ENCODE data around the gene PCAT6. TPM values are rescaled to one million over a fixed set of nuclear protein-coding genes. Genes with fewer than 3 reads are reported as not detected.

PCAT6 gene
- total RNA-seq, 4 donors from 2014 or later = not detected

- H3K9me3 ChIP-seq = no peaks in the 10 kb centered on the region
- no peaks in the 10 kb centered on the region for H3K4me1 ChIP-seq
- no peak overlapping the region for H3K4me3 ChIP-seq
- WGBS, 2 donors = 77 to 86% methylated on average over 10 of the region's 10 CpGs
- peaks cover 0 to 3% of the 10 kb centered on the region in 2 donors for H3K27me3 ChIP-seq
- no peak overlapping the region for H3K27ac ChIP-seq
- TF ChIP-seq EP300 (IDR thresholded peaks at IDR 0.05) = no peak
- no peak for TF ChIP-seq POLR2A (IDR thresholded peaks at IDR 0.05)
- TF ChIP-seq, protein P1, sequence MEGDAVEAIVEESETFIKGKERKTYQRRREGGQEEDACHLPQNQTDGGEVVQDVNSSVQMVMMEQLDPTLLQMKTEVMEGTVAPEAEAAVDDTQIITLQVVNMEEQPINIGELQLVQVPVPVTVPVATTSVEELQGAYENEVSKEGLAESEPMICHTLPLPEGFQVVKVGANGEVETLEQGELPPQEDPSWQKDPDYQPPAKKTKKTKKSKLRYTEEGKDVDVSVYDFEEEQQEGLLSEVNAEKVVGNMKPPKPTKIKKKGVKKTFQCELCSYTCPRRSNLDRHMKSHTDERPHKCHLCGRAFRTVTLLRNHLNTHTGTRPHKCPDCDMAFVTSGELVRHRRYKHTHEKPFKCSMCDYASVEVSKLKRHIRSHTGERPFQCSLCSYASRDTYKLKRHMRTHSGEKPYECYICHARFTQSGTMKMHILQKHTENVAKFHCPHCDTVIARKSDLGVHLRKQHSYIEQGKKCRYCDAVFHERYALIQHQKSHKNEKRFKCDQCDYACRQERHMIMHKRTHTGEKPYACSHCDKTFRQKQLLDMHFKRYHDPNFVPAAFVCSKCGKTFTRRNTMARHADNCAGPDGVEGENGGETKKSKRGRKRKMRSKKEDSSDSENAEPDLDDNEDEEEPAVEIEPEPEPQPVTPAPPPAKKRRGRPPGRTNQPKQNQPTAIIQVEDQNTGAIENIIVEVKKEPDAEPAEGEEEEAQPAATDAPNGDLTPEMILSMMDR (IDR thresholded peaks at IDR 0.05) = no peak
- DNase-seq (ENCODE audit: low spot score in 2 of 2) = no peak
- no peaks in the 10 kb centered on the region for H3K36me3 ChIP-seq
These were observed 24.2 kb downstream of the PCAT6 start for GRCh38 chr1:202834771-202835547.

DNA sequence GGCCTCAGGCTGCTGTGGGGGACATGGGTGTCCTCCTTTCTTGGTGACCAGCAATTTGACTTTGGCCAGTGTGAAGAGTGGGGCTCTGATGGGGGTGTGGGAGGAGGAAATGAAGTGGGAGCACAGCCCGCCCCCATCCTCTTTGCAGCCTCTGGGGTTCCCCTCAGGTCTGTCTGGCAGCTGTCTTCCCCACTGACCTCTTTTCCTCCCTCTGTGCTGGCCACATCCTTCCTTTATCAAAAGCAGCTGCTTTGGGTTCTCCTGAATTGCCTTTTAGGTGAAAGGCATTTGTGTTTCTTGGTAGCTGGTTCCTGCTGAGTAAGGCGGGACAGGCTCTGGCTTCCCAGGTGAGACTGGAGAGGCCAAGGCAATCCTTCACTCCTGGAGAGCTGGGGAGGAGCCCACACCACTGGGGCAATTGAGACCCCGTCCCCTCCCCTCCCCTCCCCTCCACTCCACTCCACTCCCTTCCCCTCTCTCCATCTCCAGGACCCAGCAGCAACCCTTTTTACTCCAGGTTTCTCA lies 24.9 kb downstream of the PCAT6 start:
- TF ChIP-seq EP300 (IDR thresholded peaks at IDR 0.05) = no peak
- TF ChIP-seq, protein P1 (IDR thresholded peaks at IDR 0.05) = no peak
- no peak for TF ChIP-seq POLR2A (IDR thresholded peaks at IDR 0.05)
- no peak for DNase-seq (ENCODE audit: low spot score in 2 of 2)
- Histone ChIP-seq H3K27me3 (peaks cover 0 to 3% of the 10 kb centered on the region in 2 donors), H3K27ac (no peak overlapping the region), H3K4me3 (no peak overlapping the region), H3K36me3 (no peaks in the 10 kb centered on the region), H3K4me1 (no peaks in the 10 kb centered on the region), H3K9me3 (no peaks in the 10 kb centered on the region)
- 40 to 52% methylated on average over 3 of the region's 3 CpGs for WGBS, 2 donors

DNA sequence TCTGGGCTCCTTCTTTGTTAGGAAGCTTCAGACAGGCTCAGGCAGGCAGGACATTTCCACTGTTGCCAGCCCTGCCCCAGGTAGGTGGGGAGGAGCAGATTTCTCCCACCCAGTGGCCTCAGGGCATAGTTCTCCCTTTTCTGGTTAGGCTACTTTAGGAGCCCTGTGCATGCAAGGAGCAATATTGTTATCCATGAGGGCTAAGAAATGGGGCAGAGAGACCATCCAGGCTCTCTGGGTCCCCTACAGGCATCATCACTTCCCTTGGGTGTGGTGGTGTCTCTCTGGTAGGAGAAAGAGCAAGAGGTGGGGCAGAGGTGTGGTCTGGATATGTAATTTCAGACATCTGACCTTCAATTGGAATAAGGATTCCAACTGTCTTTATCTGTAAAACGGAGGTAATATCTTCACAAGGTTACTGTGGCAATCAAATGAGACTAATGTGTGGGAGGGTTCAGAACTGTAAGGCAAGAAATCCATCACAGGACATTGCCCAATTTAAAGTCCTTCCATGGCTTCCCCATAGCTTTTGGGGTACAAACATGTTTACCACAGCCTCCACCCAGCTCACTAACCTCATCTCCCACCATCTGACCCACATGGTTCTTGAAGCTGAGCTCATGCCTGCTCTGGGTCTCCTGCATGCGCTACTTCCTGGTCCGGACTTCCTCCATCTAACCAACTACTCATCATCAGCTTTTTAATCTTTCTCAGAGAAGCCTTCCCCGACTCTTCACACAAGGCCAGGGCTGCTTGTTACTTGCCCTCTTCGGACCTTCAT lies 26.1 kb downstream of the PCAT6 start:
- Histone ChIP-seq H3K27me3 (peaks cover 0 to 3% of the 10 kb centered on the region in 2 donors), H3K27ac (no peak overlapping the region), H3K36me3 (no peaks in the 10 kb centered on the region), H3K9me3 (no peaks in the 10 kb centered on the region), H3K4me1 (no peaks in the 10 kb centered on the region), H3K4me3 (no peak overlapping the region)
- no peak for DNase-seq (ENCODE audit: low spot score in 2 of 2)
- WGBS, 2 donors = 73 to 82% methylated on average over 5 of the region's 5 CpGs
- no peak for TF ChIP-seq POLR2A (IDR thresholded peaks at IDR 0.05)
- no peak for TF ChIP-seq EP300 (IDR thresholded peaks at IDR 0.05)
- TF ChIP-seq, protein P1 (IDR thresholded peaks at IDR 0.05) = no peak

- peaks cover 0 to 3% of the 10 kb centered on the region in 2 donors for H3K27me3 ChIP-seq
- H3K4me1 ChIP-seq = no peaks in the 10 kb centered on the region
- WGBS, 2 donors = 56 to 65% methylated on average over 5 of the region's 5 CpGs
- H3K4me3 ChIP-seq = no peak overlapping the region
- TF ChIP-seq, protein P1 (IDR thresholded peaks at IDR 0.05) = no peak
- no peaks in the 10 kb centered on the region for H3K9me3 ChIP-seq
- no peak for DNase-seq (ENCODE audit: low spot score in 2 of 2)
- H3K36me3 ChIP-seq = no peaks in the 10 kb centered on the region
- no peak overlapping the region for H3K27ac ChIP-seq
These were observed 27.1 kb downstream of the PCAT6 start for GRCh38 chr1:202837746-202838262.

DNA sequence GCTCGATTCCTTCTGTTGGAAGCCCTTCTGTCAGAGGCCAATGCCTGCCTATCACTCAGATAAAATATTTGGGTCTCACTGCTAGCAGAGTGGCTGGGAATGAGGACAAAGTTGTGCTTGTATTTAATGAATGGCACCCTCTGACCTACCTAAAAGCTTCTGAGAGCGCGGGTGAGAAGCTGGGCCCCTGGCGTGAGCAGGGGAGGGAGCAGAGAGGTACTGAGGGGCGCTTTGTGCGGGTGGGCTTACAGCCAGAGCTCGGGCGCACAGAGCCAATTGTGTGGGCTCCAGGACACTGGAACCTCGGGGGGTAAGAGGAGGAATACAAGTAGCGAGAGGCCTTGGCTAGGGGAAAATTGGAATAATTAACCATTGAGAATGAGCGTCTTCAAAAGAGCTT lies 32.3 kb downstream of the PCAT6 start:
- Histone ChIP-seq H3K27ac (no peak overlapping the region), H3K4me3 (no peak overlapping the region), H3K9me3 (no peaks in the 10 kb centered on the region), H3K4me1 (no peaks in the 10 kb centered on the region), H3K27me3 (no peaks in the 10 kb centered on the region), H3K36me3 (no peaks in the 10 kb centered on the region)
- TF ChIP-seq, protein P1 (IDR thresholded peaks at IDR 0.05) = no peak
- no peak for TF ChIP-seq POLR2A (IDR thresholded peaks at IDR 0.05)
- TF ChIP-seq EP300 (IDR thresholded peaks at IDR 0.05) = no peak
- no peak for DNase-seq (ENCODE audit: low spot score in 2 of 2)
- WGBS, 2 donors = 50 to 59% methylated on average over 11 of the region's 11 CpGs
